SU-DHL-6 (cell line): ENCODE results near the gene C3orf22.

Experiments used
- H2AFZ ChIP-seq: fragments of 200-600 bp; sonication (generic); 2 replicates; pipeline ENCODE4 v1.6.1; 2014; ENCODE audit warnings: low read depth, mild to moderate bottlenecking, moderate library complexity, mixed read lengths, antibody characterized with exemption, low read length; ENCODE audit not compliant: severe bottlenecking
- H3F3A ChIP-seq: fragments of 200-600 bp; shearing (Covaris generic); 2 replicates; pipeline ENCODE4 v1.6.0; 2016; ENCODE audit warnings: antibody characterized with exemption, mild to moderate bottlenecking; ENCODE audit not compliant: insufficient read depth
- H3K27ac ChIP-seq: fragments of 200-600 bp; sonication (generic); 2 replicates; pipeline ENCODE4 v1.5.1; 2016; ENCODE audit warnings: low read depth, mild to moderate bottlenecking, low read length, moderate library complexity, mixed read lengths
- H3K27me3 ChIP-seq: fragments of 200-600 bp; sonication (generic), shearing (Covaris generic); 2 replicates; pipeline ENCODE4 v1.6.0; 2014; ENCODE audit warnings: mild to moderate bottlenecking, low read length
- H3K36me3 ChIP-seq: fragments of 200-600 bp; sonication (generic); 2 replicates; pipeline ENCODE4 v1.6.1; 2014; ENCODE audit warnings: mild to moderate bottlenecking, low read length, mixed read lengths
- H3K4me2 ChIP-seq: fragments of 300-600, 200-600 bp; shearing (Covaris generic), sonication (generic); 2 replicates; pipeline ENCODE4 v1.6.0; 2014; ENCODE audit warnings: low read length, low read depth, mild to moderate bottlenecking; ENCODE audit not compliant: poor library complexity, severe bottlenecking
- H3K4me3 ChIP-seq: fragments of 200-600 bp; sonication (generic); 2 replicates; pipeline ENCODE4 v1.5.1; 2014; ENCODE audit warnings: antibody characterized with exemption, low read length, mild to moderate bottlenecking, mixed read lengths; ENCODE audit not compliant: insufficient read depth, poor library complexity, severe bottlenecking
- H3K79me2 ChIP-seq: fragments of 200-600 bp; sonication (generic); 2 replicates; pipeline ENCODE4 v1.6.1; 2014; ENCODE audit warnings: mild to moderate bottlenecking, low read length, moderate library complexity; ENCODE audit not compliant: insufficient read depth
- H3K9ac ChIP-seq: fragments of 200-600 bp; sonication (generic); 2 replicates; pipeline ENCODE4 v1.7.0; 2014; ENCODE audit warnings: mild to moderate bottlenecking, low read length
- H3K9me2 ChIP-seq: fragments of 200-600 bp; sonication (generic); replicated peaks from 2 replicates; pipeline ENCODE4 v1.6.1; 2014; ENCODE audit warnings: low read length; ENCODE audit not compliant: insufficient read depth
- H3K9me3 ChIP-seq: fragments of 200-600 bp; sonication (generic); 2 replicates; pipeline ENCODE4 v1.6.1; 2014; ENCODE audit warnings: low read length, mixed read lengths; ENCODE audit not compliant: insufficient read depth
- H4K20me1 ChIP-seq: fragments of 200-600 bp; sonication (generic); 2 replicates; pipeline ENCODE4 v1.6.1; 2014; ENCODE audit warnings: low read depth, mild to moderate bottlenecking, antibody characterized with exemption, low read length, moderate library complexity, mixed read lengths
- EZH2phosphoT487 ChIP-seq: fragments of 200-600 bp; sonication (generic), shearing (Covaris generic); conservative IDR thresholded peaks from 2 replicates; pipeline ENCODE4 v1.6.1; 2018; ENCODE audit warnings: mild to moderate bottlenecking, antibody characterized with exemption, low read length, moderate library complexity, mixed read lengths
- TF ChIP-seq, protein P1 (sequence below): fragments of 200-600 bp; sonication (generic); IDR thresholded peaks from one replicate; pipeline ENCODE4 v1.5.1; 2017; ENCODE audit warnings: antibody characterized with exemption, mild to moderate bottlenecking, low read length, moderate library complexity; ENCODE audit not compliant: insufficient read depth, poor library complexity, severe bottlenecking

The C3orf22 gene

DNA sequence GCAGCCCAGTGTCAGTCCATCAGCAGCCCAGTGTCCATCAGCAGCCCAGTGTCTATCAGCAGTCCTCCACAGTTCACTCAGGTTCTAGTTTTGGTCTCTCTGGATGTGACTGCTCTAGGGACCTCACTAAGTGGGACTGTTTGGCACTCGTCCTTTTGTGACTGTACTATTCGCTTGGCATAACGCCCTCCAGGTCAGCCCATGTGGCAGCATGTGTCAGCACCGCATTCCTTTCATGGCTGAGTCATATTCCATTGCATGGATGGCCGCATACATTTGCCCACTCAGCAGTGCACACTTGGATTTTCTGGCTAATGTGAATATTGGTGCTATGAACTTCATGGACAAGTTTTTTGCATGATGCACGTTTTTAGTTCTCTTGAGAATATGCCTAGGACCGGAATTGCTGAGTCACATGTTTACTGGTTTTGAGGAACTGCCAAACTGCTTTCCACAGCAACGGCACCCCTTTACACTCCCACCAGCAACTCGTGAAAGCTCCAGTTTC is 18.3 kb downstream of the C3orf22 start:
- no peaks in the 10 kb centered on the region for H3K79me2 ChIP-seq
- no peaks in the 10 kb centered on the region for H3K36me3 ChIP-seq
- TF ChIP-seq, protein P1, sequence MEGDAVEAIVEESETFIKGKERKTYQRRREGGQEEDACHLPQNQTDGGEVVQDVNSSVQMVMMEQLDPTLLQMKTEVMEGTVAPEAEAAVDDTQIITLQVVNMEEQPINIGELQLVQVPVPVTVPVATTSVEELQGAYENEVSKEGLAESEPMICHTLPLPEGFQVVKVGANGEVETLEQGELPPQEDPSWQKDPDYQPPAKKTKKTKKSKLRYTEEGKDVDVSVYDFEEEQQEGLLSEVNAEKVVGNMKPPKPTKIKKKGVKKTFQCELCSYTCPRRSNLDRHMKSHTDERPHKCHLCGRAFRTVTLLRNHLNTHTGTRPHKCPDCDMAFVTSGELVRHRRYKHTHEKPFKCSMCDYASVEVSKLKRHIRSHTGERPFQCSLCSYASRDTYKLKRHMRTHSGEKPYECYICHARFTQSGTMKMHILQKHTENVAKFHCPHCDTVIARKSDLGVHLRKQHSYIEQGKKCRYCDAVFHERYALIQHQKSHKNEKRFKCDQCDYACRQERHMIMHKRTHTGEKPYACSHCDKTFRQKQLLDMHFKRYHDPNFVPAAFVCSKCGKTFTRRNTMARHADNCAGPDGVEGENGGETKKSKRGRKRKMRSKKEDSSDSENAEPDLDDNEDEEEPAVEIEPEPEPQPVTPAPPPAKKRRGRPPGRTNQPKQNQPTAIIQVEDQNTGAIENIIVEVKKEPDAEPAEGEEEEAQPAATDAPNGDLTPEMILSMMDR, result no peak
- no peak for TF ChIP-seq EZH2phosphoT487
- no peak overlapping the region for H2AFZ ChIP-seq
- no peaks in the 10 kb centered on the region for H3K9me3 ChIP-seq
- H3K4me2 ChIP-seq, result no peak overlapping the region
- no peak overlapping the region for H3K4me3 ChIP-seq
- H3K9ac ChIP-seq, result no peak overlapping the region
- no peaks in the 10 kb centered on the region for H3K9me2 ChIP-seq
- no peaks in the 10 kb centered on the region for H3K27me3 ChIP-seq
- no peaks in the 10 kb centered on the region for H4K20me1 ChIP-seq
- H3F3A ChIP-seq, result no peaks in the 10 kb centered on the region
- H3K27ac ChIP-seq, result no peak overlapping the region

DNA sequence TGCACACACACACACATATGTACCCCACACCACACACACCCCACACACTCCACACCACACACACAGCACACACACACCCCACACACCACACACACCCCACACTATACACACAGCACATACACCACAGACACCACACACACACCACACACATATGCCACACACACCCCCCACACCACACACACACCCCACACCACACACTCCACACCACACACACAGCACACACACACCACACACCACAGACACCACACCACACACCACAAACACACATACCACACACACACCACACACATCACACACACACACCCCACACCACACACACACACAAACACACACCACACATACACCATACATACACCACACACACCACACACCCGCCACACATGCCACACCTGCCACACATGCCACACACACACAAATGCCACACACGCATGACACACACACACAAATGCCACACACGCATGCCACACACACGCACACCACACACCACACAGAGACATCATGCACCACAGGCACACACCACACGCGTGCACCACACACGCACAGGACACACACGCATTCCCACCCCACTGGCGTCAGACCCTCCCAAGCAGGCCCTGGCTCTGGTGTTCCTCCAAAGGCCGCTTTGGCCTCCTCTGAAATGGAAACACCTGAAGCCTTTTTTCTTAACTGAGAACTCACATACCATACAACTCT is 19.0 kb downstream of the C3orf22 start:
- TF ChIP-seq, protein P1, result no peak
- no peak for TF ChIP-seq EZH2phosphoT487
- Histone ChIP-seq H3K9me2 (no peaks in the 10 kb centered on the region), H3F3A (no peaks in the 10 kb centered on the region), H3K27ac (no peak overlapping the region), H3K79me2 (no peaks in the 10 kb centered on the region), H3K4me3 (no peak overlapping the region), H3K9me3 (no peaks in the 10 kb centered on the region), H2AFZ (no peak overlapping the region), H3K9ac (no peak overlapping the region), H3K36me3 (no peaks in the 10 kb centered on the region), H4K20me1 (no peaks in the 10 kb centered on the region), H3K4me2 (no peak overlapping the region), H3K27me3 (no peaks in the 10 kb centered on the region)

DNA sequence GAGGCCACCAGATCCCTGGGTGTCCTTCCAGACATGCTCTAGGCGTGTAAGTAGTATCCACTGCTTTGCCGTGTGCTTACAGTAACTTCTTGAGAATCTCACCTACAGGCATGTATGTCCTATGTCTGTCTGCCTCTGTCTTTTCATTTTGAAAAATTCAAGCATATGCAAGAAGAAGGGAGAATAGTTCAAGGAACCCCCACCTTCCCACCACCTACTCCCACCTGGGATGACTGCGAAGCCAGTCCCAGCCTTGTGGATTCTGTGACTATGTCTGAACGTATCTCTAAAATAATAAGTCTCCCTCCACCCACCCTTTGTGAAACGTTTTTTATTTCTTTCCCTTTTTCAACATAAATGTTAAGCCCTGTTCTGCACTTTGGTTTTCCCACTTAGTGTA is 19.8 kb downstream of the C3orf22 start:
- H3K9me2 ChIP-seq, result no peaks in the 10 kb centered on the region
- TF ChIP-seq, protein P1, result no peak
- no peak for TF ChIP-seq EZH2phosphoT487
- no peaks in the 10 kb centered on the region for H3K9me3 ChIP-seq
- no peaks in the 10 kb centered on the region for H3F3A ChIP-seq
- H3K27ac ChIP-seq, result no peak overlapping the region
- H3K4me3 ChIP-seq, result no peak overlapping the region
- H3K27me3 ChIP-seq, result no peaks in the 10 kb centered on the region
- no peaks in the 10 kb centered on the region for H3K79me2 ChIP-seq
- no peaks in the 10 kb centered on the region for H3K36me3 ChIP-seq
- H2AFZ ChIP-seq, result no peak overlapping the region
- no peak overlapping the region for H3K9ac ChIP-seq
- no peak overlapping the region for H3K4me2 ChIP-seq
- no peaks in the 10 kb centered on the region for H4K20me1 ChIP-seq
